Fibroblast of villous mesenchyme (primary cell): ENCODE measurements around the gene SLC25A19. TPM values are rescaled to one million over a fixed set of nuclear protein-coding genes. Genes with fewer than 3 reads are reported as not detected.
"Not testable (repeated sequence)": the region's sequence is repeated elsewhere in the genome, so short reads cannot be mapped to it uniquely, and the experiment has no call there.

ENCODE experiments used
- DNase-seq: peaks from one replicate; pipeline ENCODE4 v3.0.0-alpha.2; 2010; ENCODE audit warnings: low read depth
- H3K4me3 ChIP-seq: 2 replicates; pipeline ENCODE4 v1.5.1; 2011; ENCODE audit warnings: low read depth, mild to moderate bottlenecking, low read length
- CTCF ChIP-seq: IDR thresholded peaks from 2 replicates; pipeline ENCODE4 v1.5.1; 2012; ENCODE audit warnings: low read depth, mild to moderate bottlenecking, low read length; ENCODE audit not compliant: insufficient read depth
- total RNA-seq: library from RNA; depleted of rRNA; stranded (reverse); fragments of >200 nt; gene quantifications from 2 replicates; pipeline ENCODE4 v1.2.3, GENCODE V29; 2012

Gene SLC25A19
- total RNA-seq, 1 donor = 7.8 TPM

- no peak for TF ChIP-seq CTCF
- no peak overlapping the region for H3K4me3 ChIP-seq
- DNase-seq = no peak
These were observed 18.9 kb upstream of the SLC25A19 start for GRCh38 chr17:75307957-75308731.

GRCh38 chr17:75301502-75302206 lies 12.4 kb upstream of the SLC25A19 start:
- TF ChIP-seq CTCF = no peak
- DNase-seq = no peak
- H3K4me3 ChIP-seq = no peak overlapping the region

- no peak for DNase-seq
- no peak for TF ChIP-seq CTCF
- no peak overlapping the region for H3K4me3 ChIP-seq
These were observed 11.8 kb upstream of the SLC25A19 start for GRCh38 chr17:75301049-75301448.

- no peak for DNase-seq
- TF ChIP-seq CTCF = no peak
- no peak overlapping the region for H3K4me3 ChIP-seq
These were observed 11.0 kb upstream of the SLC25A19 start for GRCh38 chr17:75300280-75300679.

- TF ChIP-seq CTCF = no peak
- no peak for DNase-seq
- H3K4me3 ChIP-seq = no peak overlapping the region
These were observed 6.2 kb upstream of the SLC25A19 start for GRCh38 chr17:75295201-75296158.

GRCh38 chr17:75292810-75293448 lies 3.7 kb upstream of the SLC25A19 start:
- DNase-seq, H3K4me3 ChIP-seq: not testable (repeated sequence)
